Mucosa of stomach (tissue), 1 donor: ENCODE results near the gene IDUA.

Source experiments
- H3K27me3 ChIP-seq: one replicate; pipeline ENCODE4 v1.7.0; 2013; ENCODE audit warnings: mild to moderate bottlenecking, low read length; ENCODE audit not compliant: control insufficient read depth, insufficient read depth
- H3K36me3 ChIP-seq: one replicate; pipeline ENCODE4 v1.7.0; 2013; ENCODE audit warnings: low read length; ENCODE audit not compliant: control insufficient read depth, insufficient read depth
- H3K4me1 ChIP-seq: one replicate; pipeline ENCODE4 v1.7.0; 2013; ENCODE audit warnings: mild to moderate bottlenecking, low read length; ENCODE audit not compliant: control insufficient read depth, insufficient read depth
- H3K4me3 ChIP-seq: one replicate; pipeline ENCODE4 v1.7.0; 2013; ENCODE audit warnings: low read length
- H3K9ac ChIP-seq: one replicate; pipeline ENCODE4 v1.7.0; 2013; ENCODE audit warnings: mild to moderate bottlenecking, low read length, moderate library complexity
- H3K9me3 ChIP-seq: one replicate; pipeline ENCODE4 v1.7.0; 2013; ENCODE audit warnings: mild to moderate bottlenecking, low read length, moderate library complexity; ENCODE audit not compliant: control insufficient read depth
- donor health status: Pancreatic carcinoma.

The IDUA gene

GRCh38 chr4:951186-951585, 35.7 kb upstream of the IDUA start:
- no peaks in the 10 kb centered on the region for H3K4me1 ChIP-seq
- H3K27me3 ChIP-seq = no peaks in the 10 kb centered on the region
- no peak overlapping the region for H3K9ac ChIP-seq
- H3K4me3 ChIP-seq = no peak overlapping the region
- no peaks in the 10 kb centered on the region for H3K9me3 ChIP-seq
- H3K36me3 ChIP-seq = no peaks in the 10 kb centered on the region

- H3K4me3 ChIP-seq = no peak overlapping the region
- H3K36me3 ChIP-seq = no peaks in the 10 kb centered on the region
- no peak overlapping the region for H3K9ac ChIP-seq
- no peaks in the 10 kb centered on the region for H3K4me1 ChIP-seq
- no peaks in the 10 kb centered on the region for H3K9me3 ChIP-seq
- H3K27me3 ChIP-seq = no peaks in the 10 kb centered on the region
Measured at GRCh38 chr4:951594-952468, 35.0 kb upstream of the IDUA start.

- Histone ChIP-seq H3K4me1 (no peaks in the 10 kb centered on the region), H3K9me3 (no peaks in the 10 kb centered on the region), H3K27me3 (no peaks in the 10 kb centered on the region), H3K36me3 (no peaks in the 10 kb centered on the region), H3K4me3 (no peak overlapping the region), H3K9ac (no peak overlapping the region)
Measured at GRCh38 chr4:952881-953573, 33.8 kb upstream of the IDUA start.

GRCh38 chr4:953574-953915, 33.3 kb upstream of the IDUA start:
- Histone ChIP-seq H3K9ac (no peak overlapping the region), H3K36me3 (no peaks in the 10 kb centered on the region), H3K27me3 (no peaks in the 10 kb centered on the region)

GRCh38 chr4:954211-955020, 32.4 kb upstream of the IDUA start:
- H3K36me3 ChIP-seq = peaks cover under 1% of the 10 kb centered on the region
- H3K9ac ChIP-seq = no peak overlapping the region
- H3K27me3 ChIP-seq = no peaks in the 10 kb centered on the region
- no peaks in the 10 kb centered on the region for H3K4me1 ChIP-seq
- no peaks in the 10 kb centered on the region for H3K9me3 ChIP-seq
- H3K4me3 ChIP-seq = no peak overlapping the region

More at GRCh38 chr4:953574-953915, 33.3 kb upstream of the IDUA start:
- Histone ChIP-seq H3K9me3 (no peaks in the 10 kb centered on the region), H3K4me3 (no peak overlapping the region), H3K4me1 (no peaks in the 10 kb centered on the region)

- no peak overlapping the region for H3K9ac ChIP-seq
Measured at GRCh38 chr4:955161-955921, 31.5 kb upstream of the IDUA start.

GRCh38 chr4:955931-956381, 30.9 kb upstream of the IDUA start:
- Histone ChIP-seq H3K9me3 (no peaks in the 10 kb centered on the region), H3K36me3 (peaks cover 12% of the 10 kb centered on the region), H3K27me3 (no peaks in the 10 kb centered on the region), H3K9ac (no peak overlapping the region), H3K4me1 (no peaks in the 10 kb centered on the region), H3K4me3 (no peak overlapping the region)

More at GRCh38 chr4:955161-955921, 31.5 kb upstream of the IDUA start:
- no peaks in the 10 kb centered on the region for H3K27me3 ChIP-seq
- peaks cover 10% of the 10 kb centered on the region for H3K36me3 ChIP-seq
- H3K9me3 ChIP-seq = no peaks in the 10 kb centered on the region
- no peaks in the 10 kb centered on the region for H3K4me1 ChIP-seq
- no peak overlapping the region for H3K4me3 ChIP-seq

- Histone ChIP-seq H3K4me1 (peaks cover 2% of the 10 kb centered on the region), H3K9ac (no peak overlapping the region), H3K36me3 (peaks cover 12% of the 10 kb centered on the region), H3K9me3 (no peaks in the 10 kb centered on the region), H3K4me3 (no peak overlapping the region), H3K27me3 (no peaks in the 10 kb centered on the region)
Measured at GRCh38 chr4:956531-957230, 30.2 kb upstream of the IDUA start.

GRCh38 chr4:957231-957580, 29.6 kb upstream of the IDUA start:
- Histone ChIP-seq H3K9ac (no peak overlapping the region), H3K9me3 (no peaks in the 10 kb centered on the region), H3K4me1 (peaks cover 4% of the 10 kb centered on the region), H3K27me3 (no peaks in the 10 kb centered on the region), H3K4me3 (no peak overlapping the region), H3K36me3 (peaks cover 12% of the 10 kb centered on the region)

- Histone ChIP-seq H3K9me3 (no peaks in the 10 kb centered on the region), H3K4me1 (peaks cover 4% of the 10 kb centered on the region), H3K9ac (no peak overlapping the region), H3K4me3 (no peak overlapping the region), H3K27me3 (no peaks in the 10 kb centered on the region), H3K36me3 (peaks cover 12% of the 10 kb centered on the region)
Measured at GRCh38 chr4:957581-958313, 29.1 kb upstream of the IDUA start.

- H3K9me3 ChIP-seq = no peaks in the 10 kb centered on the region
- H3K27me3 ChIP-seq = no peaks in the 10 kb centered on the region
- H3K4me3 ChIP-seq = no peak overlapping the region
- peaks cover 12% of the 10 kb centered on the region for H3K36me3 ChIP-seq
- H3K4me1 ChIP-seq = peaks cover 7% of the 10 kb centered on the region
- H3K9ac ChIP-seq = no peak overlapping the region
Measured at GRCh38 chr4:958314-958665, 28.6 kb upstream of the IDUA start.
